Measurements from ENCODE around the gene GDF10. TPM values are rescaled to one million over a fixed set of nuclear protein-coding genes. Genes with fewer than 3 reads are reported as not detected.

Gene GDF10
- total and polyA plus RNA-seq, 10 of the 15 experiments (the other 5 are each of a cell fraction or from before 2014, with no cell fraction given) = not detected

GRCh38 chr10:47277352-47278151 is 22.4 kb upstream of the GDF10 start:
- Histone ChIP-seq H3K9me3 (replicated peaks; ENCODE audit: control insufficient read depth, insufficient read depth, low read length) (no peaks in the 10 kb centered on the region), H3K9ac (ENCODE audit: control insufficient read depth, insufficient read depth, low read length) (no peak overlapping the region), H3K4me3 (no peak overlapping the region), H3K27me3 (replicated peaks in 1 of 2; ENCODE audit: control insufficient read depth in 2 of 2, insufficient read depth in 2 of 2, low read length in 1 of 2) (no peaks in the 10 kb centered on the region; a peak in 1 of 4 replicates), H3K4me2 (ENCODE audit: control insufficient read depth, insufficient read depth) (no peak overlapping the region), H3K4me1 (ENCODE audit: control insufficient read depth, insufficient read depth, low read length) (no peaks in the 10 kb centered on the region), H4K20me1 (ENCODE audit: control insufficient read depth, insufficient read depth) (no peaks in the 10 kb centered on the region), H3K27ac (ENCODE audit: control insufficient read depth, insufficient read depth) (no peak overlapping the region), H3K79me2 (ENCODE audit: control insufficient read depth, insufficient read depth, low read length) (no peaks in the 10 kb centered on the region), H2AFZ (ENCODE audit: control insufficient read depth, low read depth, low read length) (no peak overlapping the region), H3K36me3 (ENCODE audit: control insufficient read depth in 2 of 2, insufficient read depth in 2 of 2, low read length in 1 of 2) (no peaks in the 10 kb centered on the region)
- RAD21 ChIA-PET (ENCODE audit: unreplicated experiment) = no interaction called here
- ATAC-seq (no peak), DNase-seq (ENCODE audit: low read depth, low spot score) (no peak), FAIRE-seq (no peak)
- BruUV-seq (replicated peaks) = no TSS peak
- TF ChIP-seq YY1 (IDR thresholded peaks at IDR 0.05; ENCODE audit: low read depth, low read length) (no peak), PKNOX1 (IDR thresholded peaks at IDR 0.05) (no peak), FOXK2 (IDR thresholded peaks at IDR 0.05) (no peak), BRCA1 (IDR thresholded peaks at IDR 0.05; ENCODE audit: low read depth, low read length) (no peak), MEF2B (IDR thresholded peaks at IDR 0.05; ENCODE audit: partially characterized antibody, poor library complexity, severe bottlenecking) (no peak), DPF2 (IDR thresholded peaks at IDR 0.05) (no peak), MTA3 (IDR thresholded peaks at IDR 0.05; ENCODE audit: borderline replicate concordance, low read length) (no peak), ZNF24 (IDR thresholded peaks at IDR 0.05) (no peak), SIX5 (IDR thresholded peaks at IDR 0.05; ENCODE audit: low read depth, low read length, severe bottlenecking) (no peak), USF1 (IDR thresholded peaks at IDR 0.05; ENCODE audit: borderline replicate concordance, extremely low read length, insufficient read depth, low read depth, low read length) (no peak), LARP7 (IDR thresholded peaks at IDR 0.05) (no peak), PML (IDR thresholded peaks at IDR 0.05; ENCODE audit: low read length) (no peak), ZBTB33 (IDR thresholded peaks at IDR 0.05) (no peak), REST (IDR thresholded peaks at IDR 0.05; ENCODE audit: low read depth, low read length) (no peak), RELB (IDR thresholded peaks at IDR 0.05; ENCODE audit: low read depth) (no peak)
- CTCF ChIA-PET = no interaction called here
- SMC1A ChIA-PET (ENCODE audit: uncharacterized antibody, unreplicated experiment) = no interaction called here
- WGBS (ENCODE audit: insufficient coverage, insufficient replicate concordance, low lambda C conversion rate, missing lambda C conversion rate) = 19% methylated on average over 7 of the region's 7 CpGs
- POLR2A ChIA-PET = no interaction called here
- in situ Hi-C loops (cut with MboI) (no loop called here), intact Hi-C loops (cut with micrococcal nuclease; ENCODE audit: unreplicated experiment) (no loop called here)
